Cardiac muscle cell (in vitro differentiated cells and primary cell): ENCODE results near the gene NIPBL. TPM values are rescaled to one million over a fixed set of nuclear protein-coding genes. Genes with fewer than 3 reads are reported as not detected.

Experiments used
- DNase-seq, 2 donors: peaks; one replicate each; pipeline versions ENCODE4 v3.0.0 to v3.0.0-alpha.2; 2010 to 2017; ENCODE audit warnings: low read depth in 1 of 2, low spot score in 1 of 2
- H3K27ac ChIP-seq: fragments of 200-600 bp; sonication (generic); 2 replicates; pipeline ENCODE4 v1.5.1; 2016
- H3K27me3 ChIP-seq: fragments of 200-600 bp; sonication (generic); 2 replicates; pipeline ENCODE4 v1.6.0; 2016; ENCODE audit warnings: control low read depth
- H3K36me3 ChIP-seq: fragments of 200-600 bp; sonication (generic); 2 replicates; pipeline ENCODE4 v1.5.1; 2016; ENCODE audit warnings: control low read depth
- H3K4me1 ChIP-seq: fragments of 200-600 bp; sonication (generic); 2 replicates; pipeline ENCODE4 v1.8.1; 2017; ENCODE audit warnings: low read depth, mild to moderate bottlenecking, mixed run types
- H3K4me3 ChIP-seq: fragments of 200-600 bp; sonication (generic); 2 replicates; pipeline ENCODE4 v1.5.1; 2016; ENCODE audit warnings: mild to moderate bottlenecking
- H3K9me3 ChIP-seq: fragments of 200-600 bp; sonication (generic); 2 replicates; pipeline ENCODE4 v1.5.1; 2017; ENCODE audit warnings: low read depth, mild to moderate bottlenecking, control low read depth
- CTCF ChIP-seq: IDR thresholded peaks from 2 replicates; pipeline ENCODE4 v1.5.1; 2012; ENCODE audit warnings: low read depth, mild to moderate bottlenecking, low read length
- polyA plus RNA-seq: library from polyadenylated mRNA; unstranded; fragments of >200 nt; fragmentation: Nextera tagmentation; extraction: Ambion mirVana; gene quantifications from 2 replicates; pipeline ENCODE4 v1.2.1, GENCODE V29; 2016
- total RNA-seq: library from RNA; depleted of rRNA; stranded (reverse); fragments of >200 nt; gene quantifications from 2 replicates; pipeline ENCODE4 v1.2.3, GENCODE V29; 2016

NIPBL gene
- total and polyA plus RNA-seq, 2 experiments from 2014 or later, result 19.1 to 43.9 TPM

GRCh38 chr5:36935805-36936204 is 59.2 kb downstream of the NIPBL start:
- no peak overlapping the region for H3K4me3 ChIP-seq
- H3K9me3 ChIP-seq, result no peaks in the 10 kb centered on the region
- H3K36me3 ChIP-seq, result no peaks in the 10 kb centered on the region
- H3K27ac ChIP-seq, result no peak overlapping the region
- H3K4me1 ChIP-seq, result no peaks in the 10 kb centered on the region
- TF ChIP-seq CTCF, result no peak
- no peak for DNase-seq
- H3K27me3 ChIP-seq, result no peaks in the 10 kb centered on the region

- no peak for DNase-seq
- TF ChIP-seq CTCF, result no peak
- no peaks in the 10 kb centered on the region for H3K9me3 ChIP-seq
- no peaks in the 10 kb centered on the region for H3K27me3 ChIP-seq
- H3K4me1 ChIP-seq, result no peaks in the 10 kb centered on the region
- H3K27ac ChIP-seq, result no peak overlapping the region
- H3K36me3 ChIP-seq, result no peaks in the 10 kb centered on the region
- no peak overlapping the region for H3K4me3 ChIP-seq
These were observed 59.7 kb downstream of the NIPBL start for GRCh38 chr5:36936309-36936708.

GRCh38 chr5:36938129-36938528 is 61.6 kb downstream of the NIPBL start:
- Histone ChIP-seq H3K27ac (no peak overlapping the region), H3K36me3 (no peaks in the 10 kb centered on the region), H3K4me3 (no peak overlapping the region), H3K4me1 (no peaks in the 10 kb centered on the region), H3K9me3 (no peaks in the 10 kb centered on the region), H3K27me3 (no peaks in the 10 kb centered on the region)
- TF ChIP-seq CTCF, result no peak
- no peak for DNase-seq

- Histone ChIP-seq H3K4me3 (no peak overlapping the region), H3K27me3 (no peaks in the 10 kb centered on the region), H3K4me1 (peaks cover 12% of the 10 kb centered on the region), H3K27ac (no peak overlapping the region), H3K36me3 (no peaks in the 10 kb centered on the region), H3K9me3 (no peaks in the 10 kb centered on the region)
- DNase-seq, result no peak
- TF ChIP-seq CTCF, result no peak
These were observed 63.6 kb downstream of the NIPBL start for GRCh38 chr5:36939969-36940858.

GRCh38 chr5:36943584-36943983 is 67.0 kb downstream of the NIPBL start:
- Histone ChIP-seq H3K4me3 (no peak overlapping the region), H3K9me3 (no peaks in the 10 kb centered on the region), H3K36me3 (no peaks in the 10 kb centered on the region), H3K27me3 (no peaks in the 10 kb centered on the region), H3K4me1 (peaks cover 31% of the 10 kb centered on the region), H3K27ac (peak overlapping the region; percentile 19)
- no peak for DNase-seq
- no peak for TF ChIP-seq CTCF
